HT1080 (cell line): ENCODE results near the gene SLC35G3. TPM values are rescaled to one million over a fixed set of nuclear protein-coding genes. Genes with fewer than 3 reads are reported as not detected.

Experiments used
- total RNA-seq: library from RNA; depleted of rRNA; stranded (reverse); fragments of >200 nt; shearing (Covaris generic); gene quantifications from 2 replicates; pipeline ENCODE4 v1.2.3, GENCODE V29; 2014; rRNA removed

Gene SLC35G3
- total RNA-seq, 1 experiment from 2014 or later = not detected

Other genes with a start within 250 kb of the SLC35G3 start
- gene CCT6B, start 232.9 kb downstream of the SLC35G3 start, total RNA-seq = 0.10 and 0.74 TPM in 2 replicates
- 11.6 and 12.1 TPM in 2 replicates for gene ZNF830, start 232.9 kb downstream of the SLC35G3 start, total RNA-seq
- 39.1 and 39.5 TPM in 2 replicates for gene LIG3, start 213.9 kb downstream of the SLC35G3 start, total RNA-seq
- 20.7 and 23.7 TPM in 2 replicates for gene RFFL, start 130.7 kb downstream of the SLC35G3 start, total RNA-seq
- 8.6 and 10.1 TPM in 2 replicates for gene RAD51D, start 74.5 kb downstream of the SLC35G3 start, total RNA-seq
- gene FNDC8, start 72.8 kb downstream of the SLC35G3 start, total RNA-seq = not detected in 2 replicates
- gene NLE1, start 52.1 kb downstream of the SLC35G3 start, total RNA-seq = 42.9 and 47.2 TPM in 2 replicates
- gene UNC45B, start 46.6 kb downstream of the SLC35G3 start, total RNA-seq = not detected in 2 replicates
- 12.3 and 13.0 TPM in 2 replicates for gene SLFN5, start 48.7 kb upstream of the SLC35G3 start, total RNA-seq
- 16.0 and 18.5 TPM in 2 replicates for gene SLFN11, start 179.2 kb upstream of the SLC35G3 start, total RNA-seq
- gene SLFN12, start 238.1 kb upstream of the SLC35G3 start, total RNA-seq = 7.7 and 13.3 TPM in 2 replicates